Epithelial cell of proximal tubule (primary cell): Measurements from ENCODE around the gene INSYN2A. TPM values are rescaled to one million over a fixed set of nuclear protein-coding genes. Genes with fewer than 3 reads are reported as not detected.
A peak's percentile ranks its signal among the peaks of the same experiment; 100 is the strongest.

Experiments used
- DNase-seq: peaks from one replicate; pipeline ENCODE4 v3.0.0-alpha.2; 2011; ENCODE audit warnings: low read depth
- H3K4me3 ChIP-seq: 2 replicates; pipeline ENCODE4 v1.5.1; 2011; ENCODE audit warnings: low read depth, mild to moderate bottlenecking, low read length
- CTCF ChIP-seq: conservative IDR thresholded peaks from 2 replicates; pipeline ENCODE4 v1.5.1; 2012; ENCODE audit warnings: low read depth, mild to moderate bottlenecking, low read length
- total RNA-seq: library from RNA; depleted of rRNA; stranded (reverse); fragments of >200 nt; gene quantifications from 2 replicates; pipeline ENCODE4 v1.2.3, GENCODE V29; 2015

INSYN2A gene
- total RNA-seq, 1 donor from 2014 or later, result 0.29 TPM

GRCh38 chr10:127197154-127197432 is 702 bp upstream of the INSYN2A start:
- no peak for TF ChIP-seq CTCF
- DNase-seq, result no peak
- H3K4me3 ChIP-seq, result peak overlapping the region; percentile 31

GRCh38 chr10:127195571-127196281 is 665 bp downstream of the INSYN2A start:
- DNase-seq, result no peak
- H3K4me3 ChIP-seq, result peak overlapping the region; percentile 59
- no peak for TF ChIP-seq CTCF

GRCh38 chr10:127195041-127195506 is 1.3 kb downstream of the INSYN2A start:
- H3K4me3 ChIP-seq, result peak overlapping the region; percentile 59
- DNase-seq, result no peak

GRCh38 chr10:127194599-127194998 is 1.8 kb downstream of the INSYN2A start:
- TF ChIP-seq CTCF, result no peak
- no peak overlapping the region for H3K4me3 ChIP-seq
- DNase-seq, result no peak

More at GRCh38 chr10:127195041-127195506, 1.3 kb downstream of the INSYN2A start:
- no peak for TF ChIP-seq CTCF

- no peak overlapping the region for H3K4me3 ChIP-seq
- TF ChIP-seq CTCF, result no peak
- no peak for DNase-seq
Observed at GRCh38 chr10:127194111-127194510, 2.3 kb downstream of the INSYN2A start.

- no peak overlapping the region for H3K4me3 ChIP-seq
- DNase-seq, result no peak
- TF ChIP-seq CTCF, result no peak
Observed at GRCh38 chr10:127193125-127193524, 3.3 kb downstream of the INSYN2A start.

- no peak for DNase-seq
- H3K4me3 ChIP-seq, result no peak overlapping the region
- TF ChIP-seq CTCF, result no peak
Observed at GRCh38 chr10:127190427-127190826, 6.0 kb downstream of the INSYN2A start.
